ENCODE measurements around the gene GPR141.
A peak's percentile ranks its signal among the peaks of the same experiment; 100 is the strongest.
"Not testable (repeated sequence)": the region's sequence is repeated elsewhere in the genome, so short reads cannot be mapped to it uniquely, and the experiment has no call there.

The GPR141 gene

DNA sequence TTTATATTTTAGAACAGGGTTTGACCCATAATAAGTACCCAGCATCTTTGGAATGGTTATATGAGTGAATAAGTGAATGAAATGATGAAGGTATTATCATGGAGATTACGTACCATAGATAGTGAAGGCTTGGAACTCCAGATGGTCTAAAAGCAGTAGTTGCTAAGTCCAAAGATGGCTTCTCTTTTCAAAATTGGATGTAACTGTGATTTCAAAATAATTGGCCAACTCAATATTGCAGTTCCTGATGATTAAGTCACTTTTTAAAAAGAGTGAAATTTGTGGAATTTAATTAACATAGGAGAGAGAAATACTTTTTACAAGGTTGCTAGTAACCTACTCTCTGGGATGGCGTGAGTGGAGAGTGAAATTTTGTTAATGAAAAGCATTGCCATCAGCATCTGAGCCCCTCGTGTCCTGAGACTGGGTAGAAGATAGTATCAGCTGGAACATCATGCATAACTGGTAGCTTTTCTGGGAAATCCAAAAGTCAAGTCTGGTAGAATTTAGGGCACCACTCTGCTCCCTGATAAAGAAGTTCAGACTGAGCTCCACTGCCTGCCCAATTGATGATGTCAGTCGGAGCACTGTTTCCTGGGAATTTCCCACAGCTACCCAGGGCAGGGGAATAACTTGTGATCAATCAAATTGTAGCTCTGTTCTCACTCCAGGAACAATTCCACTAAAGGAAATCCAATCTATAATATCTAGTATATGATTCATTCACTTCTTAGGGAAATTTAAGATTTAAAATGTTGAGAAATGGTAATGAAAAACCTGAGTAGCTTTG, 3.2 kb downstream of the GPR141 start:
- no peak for DNase-seq

- DNase-seq, result no peak
These were observed 6.6 kb downstream of the GPR141 start for GRCh38 chr7:37690206-37690605.

GRCh38 chr7:37694208-37695094, 10.9 kb downstream of the GPR141 start:
- DNase-seq, result no peak

DNA sequence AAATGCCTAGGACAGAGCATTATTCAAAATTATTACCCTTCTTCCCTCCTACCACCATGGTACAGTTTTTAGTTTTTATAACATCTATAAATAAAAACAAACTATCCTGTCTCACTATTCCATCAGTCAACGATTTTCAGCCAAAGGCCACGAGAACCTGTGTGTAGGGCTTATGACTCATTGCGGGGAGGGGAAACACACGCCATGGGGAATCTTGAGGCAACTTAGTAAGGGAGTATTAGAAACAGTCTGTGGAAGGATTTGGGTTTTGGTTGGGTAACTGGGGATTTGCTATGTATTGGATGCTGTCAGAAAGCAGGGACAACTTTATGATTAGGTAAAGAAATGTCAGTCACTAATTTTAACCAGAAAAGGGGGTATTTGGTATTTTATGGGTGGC, 14.7 kb downstream of the GPR141 start:
- no peak for DNase-seq

DNA sequence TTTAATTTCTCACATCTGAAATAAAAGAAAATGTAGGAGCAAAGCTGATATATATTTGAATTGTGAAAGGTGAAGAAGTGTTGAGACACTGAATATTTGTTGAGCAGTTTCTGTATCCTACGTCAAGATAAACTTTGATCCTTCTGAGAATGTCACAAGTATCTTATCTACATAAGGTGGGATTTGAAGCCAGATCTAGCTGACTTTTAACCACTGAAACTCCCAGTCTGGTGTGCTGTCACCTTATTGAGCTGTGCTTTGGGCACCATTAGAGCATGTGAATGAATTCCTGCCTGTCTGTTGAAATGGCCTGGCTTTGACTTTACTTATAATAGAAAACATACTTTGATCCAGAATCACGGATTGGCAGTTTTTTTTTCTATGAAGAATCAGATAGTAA, 15.2 kb downstream of the GPR141 start:
- DNase-seq, result no peak

DNA sequence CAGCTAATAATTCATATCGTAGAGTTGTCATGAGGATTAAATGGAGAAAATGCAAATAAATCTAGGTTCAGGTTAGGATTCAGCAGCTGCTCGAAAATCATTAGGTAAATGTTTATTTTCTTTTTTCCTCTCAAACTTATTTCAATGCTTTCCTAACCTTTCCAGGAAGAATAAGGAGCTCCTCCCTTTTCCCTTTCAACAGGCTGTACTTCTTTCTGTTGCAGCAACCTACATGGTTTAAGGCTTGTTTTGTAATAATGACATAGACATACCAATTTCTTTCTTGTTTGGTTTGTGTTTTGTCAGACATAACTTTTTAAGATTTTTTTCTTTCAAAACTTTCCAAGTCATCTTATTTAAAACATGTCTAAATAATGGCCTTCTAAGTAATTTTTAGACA, 18.2 kb downstream of the GPR141 start:
- no peak for DNase-seq

GRCh38 chr7:37703361-37703760, 19.8 kb downstream of the GPR141 start:
- no peak for DNase-seq

DNA sequence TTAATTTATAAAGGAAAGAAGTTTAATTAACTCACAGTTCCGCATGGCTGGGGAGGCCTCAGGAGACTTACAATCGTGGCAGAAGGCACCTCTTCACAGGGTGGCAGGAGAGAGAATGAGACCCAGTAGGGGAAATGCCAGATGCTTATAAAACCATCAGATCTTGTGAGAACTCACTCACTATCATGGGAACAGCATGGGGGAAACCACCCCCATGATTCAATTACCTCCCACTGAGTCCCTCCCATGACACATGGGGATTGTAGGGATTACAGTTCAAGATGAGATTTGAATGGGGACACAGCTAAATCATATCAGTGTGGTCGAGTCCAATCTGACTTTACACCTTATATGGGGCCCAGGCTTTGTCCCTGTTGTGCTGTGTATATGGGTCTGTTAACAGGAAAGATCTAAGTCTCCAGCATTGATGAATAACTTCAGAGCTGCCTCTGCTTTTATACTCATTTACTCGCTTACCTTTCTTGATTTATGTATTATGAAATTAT, 20.8 kb downstream of the GPR141 start:
- not testable (repeated sequence) for DNase-seq

DNA sequence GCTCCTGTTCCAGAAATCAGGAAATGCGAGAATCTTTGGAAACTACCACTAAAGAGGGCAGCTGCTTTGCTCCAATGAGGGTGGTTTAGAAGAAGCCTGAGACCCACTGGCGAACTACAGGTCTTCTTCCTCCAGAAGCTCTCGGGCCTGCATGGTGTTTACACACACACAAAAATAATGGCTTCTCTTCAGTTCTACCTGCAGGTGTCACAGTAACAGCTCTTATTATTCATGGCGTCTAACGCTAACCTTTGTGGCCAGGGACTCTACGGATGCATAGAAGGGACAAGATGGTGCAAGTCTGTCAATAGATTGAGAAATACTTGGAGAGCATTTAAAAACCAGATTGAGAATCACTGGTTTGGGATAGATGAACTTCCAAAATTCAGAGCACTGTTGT, 22.4 kb downstream of the GPR141 start:
- DNase-seq, result no peak

- no peak for DNase-seq
These were observed 23.2 kb downstream of the GPR141 start for GRCh38 chr7:37706804-37707203.

GRCh38 chr7:37707754-37708485, 24.4 kb downstream of the GPR141 start:
- DNase-seq, result no peak

GRCh38 chr7:37709631-37710509, 26.3 kb downstream of the GPR141 start:
- DNase-seq, result peak; percentile 46

DNA sequence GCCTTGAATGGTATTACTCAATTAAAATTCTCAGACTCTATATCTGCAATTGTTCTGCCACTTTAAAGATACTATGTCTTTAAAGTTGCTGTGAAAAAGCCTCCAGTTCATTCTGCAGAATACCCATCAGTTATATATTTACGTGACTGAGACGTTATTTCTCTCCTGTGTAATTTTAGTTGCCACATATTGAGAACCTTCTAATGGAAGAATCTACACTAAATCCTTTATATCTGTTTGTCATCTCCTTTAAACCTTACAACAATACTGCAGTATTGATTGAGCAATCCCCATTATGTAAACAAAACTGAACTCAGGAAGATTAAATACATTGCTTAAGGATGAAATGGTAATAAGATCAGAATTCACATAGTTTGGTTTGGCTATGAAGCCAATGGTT, 30.0 kb downstream of the GPR141 start:
- no peak for DNase-seq

DNA sequence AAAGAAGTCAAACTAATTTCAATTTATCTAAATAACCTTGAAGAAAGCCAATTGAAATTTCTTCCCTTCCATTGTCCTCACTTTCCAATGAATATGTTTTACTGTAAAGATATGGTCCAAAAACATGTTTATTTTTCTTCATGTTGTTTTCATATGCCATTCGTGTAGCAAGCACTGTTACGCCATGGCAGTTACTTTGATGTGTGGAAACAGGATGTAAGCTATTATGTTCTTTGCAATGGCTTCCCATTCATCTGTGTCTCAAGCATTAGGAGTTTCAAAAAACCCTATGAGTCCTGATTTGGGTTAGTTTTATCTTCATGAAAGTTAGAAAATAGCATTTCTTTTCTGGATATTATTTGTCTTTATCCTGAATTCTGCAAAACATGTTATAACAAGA, 31.0 kb downstream of the GPR141 start:
- no peak for DNase-seq

DNA sequence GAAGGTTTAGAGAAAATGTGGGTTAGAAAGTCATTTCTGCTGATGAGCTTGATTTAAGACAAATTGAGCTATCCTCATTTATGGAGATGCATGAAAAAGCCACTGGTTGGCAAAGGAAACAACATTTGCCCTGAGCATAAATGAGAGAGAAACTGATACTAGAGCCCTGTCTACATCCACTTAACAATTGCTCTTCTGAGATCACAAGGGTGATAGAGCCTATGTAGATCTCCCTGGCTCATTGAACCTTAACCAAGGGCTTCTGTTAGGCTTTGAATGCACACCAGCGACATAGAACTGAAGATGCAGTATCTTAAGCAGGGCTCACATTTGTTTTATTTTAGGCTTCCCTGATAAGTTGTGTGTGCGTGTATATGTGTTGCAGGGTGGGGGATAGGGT, 35.0 kb downstream of the GPR141 start:
- DNase-seq, result no peak

DNA sequence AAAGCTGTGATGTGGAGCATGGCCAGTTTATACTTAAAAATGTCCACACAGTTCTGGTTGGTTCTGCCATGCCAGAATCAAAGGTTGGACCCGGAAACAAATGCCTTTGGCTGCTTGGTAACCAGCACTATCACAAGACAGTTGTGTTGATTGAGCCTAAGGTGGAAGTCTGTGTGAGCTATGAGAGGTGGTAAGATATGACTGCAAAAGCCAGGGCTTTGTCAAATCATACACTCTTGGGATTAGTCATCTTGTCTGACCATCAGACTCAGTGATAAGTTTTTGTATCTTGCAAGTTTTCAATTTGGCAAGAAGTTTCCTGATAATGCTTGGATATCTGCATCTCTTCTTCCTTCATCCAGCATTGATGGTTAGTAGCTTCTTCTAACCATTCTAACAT, 35.5 kb downstream of the GPR141 start:
- DNase-seq, result peak; percentile 34

DNA sequence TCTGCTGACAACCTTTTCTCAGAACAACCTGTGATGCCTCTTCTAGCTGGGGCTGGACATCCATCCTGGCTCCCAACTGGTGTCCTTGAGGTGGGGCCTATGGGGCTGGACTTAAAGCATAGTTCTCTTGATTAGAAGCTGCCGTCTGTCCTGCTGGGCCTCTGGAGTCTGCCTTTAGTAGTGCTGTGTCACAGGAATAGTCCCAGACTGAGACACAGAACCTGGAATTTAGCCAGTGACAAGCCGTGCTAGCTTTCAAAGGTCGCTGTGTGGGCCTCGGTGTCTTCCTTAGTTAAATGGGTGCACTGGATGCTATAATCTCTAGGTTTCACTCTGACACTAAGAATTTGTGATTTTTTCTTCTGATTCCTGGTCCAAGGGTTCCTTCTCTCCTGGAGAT, 41.2 kb downstream of the GPR141 start:
- no peak for DNase-seq

DNA sequence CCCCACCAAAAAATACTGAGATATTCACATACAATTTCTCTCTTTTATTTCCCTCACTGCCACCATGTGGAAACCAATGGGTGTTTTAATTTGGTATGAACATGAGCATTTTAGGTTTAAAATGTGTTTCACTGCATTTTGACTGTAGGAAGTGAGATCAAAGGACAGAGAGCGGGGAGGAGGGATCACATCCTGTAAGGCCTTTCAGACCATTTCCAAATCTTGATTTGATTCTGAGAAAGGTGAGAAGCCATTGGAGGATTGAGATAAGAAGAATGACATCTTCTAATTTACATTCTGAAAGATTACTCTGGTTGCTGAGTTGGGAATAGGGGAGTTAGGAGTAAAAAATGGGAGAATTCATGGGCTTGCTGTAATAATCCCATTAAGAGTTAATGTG, 42.5 kb downstream of the GPR141 start:
- DNase-seq, result no peak

GRCh38 chr7:37728747-37729146, 45.2 kb downstream of the GPR141 start:
- DNase-seq, result no peak

DNA sequence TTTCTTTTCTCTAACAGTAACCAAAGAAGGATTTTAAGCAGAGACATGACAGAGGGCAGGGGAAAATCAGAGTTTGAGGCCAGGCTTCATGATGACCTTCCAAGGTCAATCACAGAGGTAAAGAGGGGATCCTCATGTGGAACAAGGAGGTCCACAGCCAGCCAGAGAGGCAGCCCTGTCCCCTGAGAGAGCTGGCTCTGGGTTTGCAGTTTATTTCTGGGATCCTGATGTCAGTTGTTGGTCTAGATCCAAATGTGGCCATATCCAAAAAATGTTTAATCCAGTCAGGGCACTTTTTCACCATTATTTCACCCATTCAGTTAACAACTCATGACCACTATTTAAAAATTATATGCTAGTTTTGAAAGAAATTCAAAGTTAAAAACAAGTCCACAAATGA, 45.6 kb downstream of the GPR141 start:
- DNase-seq, result no peak

DNA sequence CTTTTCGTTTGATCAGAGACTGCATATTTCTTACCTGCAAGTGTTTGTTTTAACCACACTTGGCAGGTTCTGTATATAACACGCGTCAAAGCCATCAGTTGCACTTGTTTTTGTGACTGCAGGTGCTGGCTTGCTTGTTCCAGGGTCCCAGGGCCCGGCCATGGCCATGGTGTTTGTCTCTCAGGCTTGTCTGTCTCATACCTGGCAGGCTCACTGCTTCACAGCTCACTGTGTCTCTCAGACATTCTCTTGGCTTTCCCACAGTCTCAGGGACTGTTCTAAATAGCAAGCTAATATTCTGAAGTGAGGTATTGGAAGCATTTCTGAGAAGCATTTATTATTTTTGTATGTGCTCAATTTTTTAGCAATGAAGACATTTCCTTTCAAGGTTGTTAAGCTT, 46.9 kb downstream of the GPR141 start:
- no peak for DNase-seq

DNA sequence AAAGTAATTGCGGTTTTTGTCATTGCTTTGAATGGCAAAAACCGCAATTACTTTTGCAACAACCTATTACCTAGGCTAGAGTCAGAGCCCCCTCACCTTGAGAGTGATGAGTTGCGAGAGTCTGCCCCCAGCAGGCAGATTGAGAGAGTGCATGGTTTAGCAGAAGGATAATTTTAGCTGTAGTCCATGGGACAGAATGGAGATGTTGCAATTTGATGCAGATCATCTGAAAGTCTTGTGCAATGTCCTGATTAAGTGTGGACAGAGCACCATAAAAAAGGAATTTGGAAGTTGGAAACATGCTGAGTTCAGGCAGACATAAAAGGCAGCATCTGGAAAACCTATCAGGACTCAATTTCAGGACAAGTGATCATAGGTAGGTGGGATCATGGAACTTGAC, 48.7 kb downstream of the GPR141 start:
- peak; percentile 28 for DNase-seq
